Cardiac muscle cell (in vitro differentiated cells and primary cell): ENCODE measurements around the gene GEMIN7. TPM values are rescaled to one million over a fixed set of nuclear protein-coding genes. Genes with fewer than 3 reads are reported as not detected.

Experiments
- DNase-seq, 2 donors: peaks; one replicate each; pipeline versions ENCODE4 v3.0.0 to v3.0.0-alpha.2; 2010 to 2017; ENCODE audit warnings: low read depth in 1 of 2, low spot score in 1 of 2
- H3K27ac ChIP-seq: fragments of 200-600 bp; sonication (generic); 2 replicates; pipeline ENCODE4 v1.5.1; 2016
- H3K27me3 ChIP-seq: fragments of 200-600 bp; sonication (generic); 2 replicates; pipeline ENCODE4 v1.6.0; 2016; ENCODE audit warnings: control low read depth
- H3K36me3 ChIP-seq: fragments of 200-600 bp; sonication (generic); 2 replicates; pipeline ENCODE4 v1.5.1; 2016; ENCODE audit warnings: control low read depth
- H3K4me1 ChIP-seq: fragments of 200-600 bp; sonication (generic); 2 replicates; pipeline ENCODE4 v1.8.1; 2017; ENCODE audit warnings: low read depth, mild to moderate bottlenecking, mixed run types
- H3K4me3 ChIP-seq: fragments of 200-600 bp; sonication (generic); 2 replicates; pipeline ENCODE4 v1.5.1; 2016; ENCODE audit warnings: mild to moderate bottlenecking
- H3K9me3 ChIP-seq: fragments of 200-600 bp; sonication (generic); 2 replicates; pipeline ENCODE4 v1.5.1; 2017; ENCODE audit warnings: low read depth, mild to moderate bottlenecking, control low read depth
- polyA plus RNA-seq: library from polyadenylated mRNA; unstranded; fragments of >200 nt; fragmentation: Nextera tagmentation; extraction: Ambion mirVana; gene quantifications from 2 replicates; pipeline ENCODE4 v1.2.1, GENCODE V29; 2016
- total RNA-seq: library from RNA; depleted of rRNA; stranded (reverse); fragments of >200 nt; gene quantifications from 2 replicates; pipeline ENCODE4 v1.2.3, GENCODE V29; 2016
- TF ChIP-seq, protein P1 (sequence below): IDR thresholded peaks from 2 replicates; pipeline ENCODE4 v1.5.1; 2012; ENCODE audit warnings: low read depth, mild to moderate bottlenecking, low read length

The GEMIN7 gene
- total and polyA plus RNA-seq, 2 experiments from 2014 or later = 30.3 to 77.9 TPM

DNA sequence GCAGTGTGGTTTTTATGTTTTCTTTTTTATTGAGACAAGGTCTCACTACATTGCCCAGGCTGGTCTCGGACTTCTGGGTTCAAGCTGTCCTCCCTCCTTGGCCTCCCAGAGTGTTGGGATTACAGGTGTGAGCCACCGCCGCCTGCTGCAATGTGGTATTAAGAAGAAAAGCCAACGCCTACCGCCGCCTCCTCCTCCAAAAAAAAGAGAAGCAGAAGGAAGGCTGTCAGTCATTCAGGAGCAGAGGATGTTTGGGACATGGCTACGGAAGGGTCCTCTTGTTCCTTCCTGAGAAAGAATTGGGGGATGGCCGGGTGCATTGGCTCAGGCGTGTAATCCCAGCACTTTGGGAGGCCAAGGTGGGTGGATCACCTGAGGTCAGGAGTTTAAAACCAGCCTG, 15.1 kb downstream of the GEMIN7 start:
- H3K4me1 ChIP-seq = peaks cover 18% of the 10 kb centered on the region
- no peak overlapping the region for H3K27ac ChIP-seq
- H3K36me3 ChIP-seq = no peaks in the 10 kb centered on the region
- TF ChIP-seq, protein P1, sequence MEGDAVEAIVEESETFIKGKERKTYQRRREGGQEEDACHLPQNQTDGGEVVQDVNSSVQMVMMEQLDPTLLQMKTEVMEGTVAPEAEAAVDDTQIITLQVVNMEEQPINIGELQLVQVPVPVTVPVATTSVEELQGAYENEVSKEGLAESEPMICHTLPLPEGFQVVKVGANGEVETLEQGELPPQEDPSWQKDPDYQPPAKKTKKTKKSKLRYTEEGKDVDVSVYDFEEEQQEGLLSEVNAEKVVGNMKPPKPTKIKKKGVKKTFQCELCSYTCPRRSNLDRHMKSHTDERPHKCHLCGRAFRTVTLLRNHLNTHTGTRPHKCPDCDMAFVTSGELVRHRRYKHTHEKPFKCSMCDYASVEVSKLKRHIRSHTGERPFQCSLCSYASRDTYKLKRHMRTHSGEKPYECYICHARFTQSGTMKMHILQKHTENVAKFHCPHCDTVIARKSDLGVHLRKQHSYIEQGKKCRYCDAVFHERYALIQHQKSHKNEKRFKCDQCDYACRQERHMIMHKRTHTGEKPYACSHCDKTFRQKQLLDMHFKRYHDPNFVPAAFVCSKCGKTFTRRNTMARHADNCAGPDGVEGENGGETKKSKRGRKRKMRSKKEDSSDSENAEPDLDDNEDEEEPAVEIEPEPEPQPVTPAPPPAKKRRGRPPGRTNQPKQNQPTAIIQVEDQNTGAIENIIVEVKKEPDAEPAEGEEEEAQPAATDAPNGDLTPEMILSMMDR = no peak
- DNase-seq = no peak
- no peaks in the 10 kb centered on the region for H3K27me3 ChIP-seq
- peak overlapping the region; percentile 92 for H3K4me3 ChIP-seq
- H3K9me3 ChIP-seq = no peaks in the 10 kb centered on the region

DNA sequence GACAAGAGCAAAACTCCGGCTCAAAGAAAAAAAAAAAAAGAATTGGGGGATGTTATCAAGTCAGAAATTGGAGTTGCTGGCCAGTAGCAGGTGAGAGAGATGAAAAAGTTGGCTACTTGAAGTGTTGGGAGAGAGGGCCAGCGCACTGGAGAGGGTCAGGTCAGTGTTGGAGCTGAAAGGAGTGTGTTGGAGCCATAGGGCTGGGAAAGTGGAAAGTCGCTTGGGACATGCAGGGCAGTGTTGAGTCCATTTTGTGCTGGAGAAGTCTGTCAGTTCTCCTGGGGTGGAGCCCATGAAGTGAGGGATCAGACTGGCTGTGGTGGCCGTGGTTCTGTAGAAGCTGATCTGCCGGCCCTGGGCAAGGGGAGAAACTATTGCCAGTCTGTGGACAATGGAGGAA, 15.6 kb downstream of the GEMIN7 start:
- H3K4me3 ChIP-seq = no peak overlapping the region

DNA sequence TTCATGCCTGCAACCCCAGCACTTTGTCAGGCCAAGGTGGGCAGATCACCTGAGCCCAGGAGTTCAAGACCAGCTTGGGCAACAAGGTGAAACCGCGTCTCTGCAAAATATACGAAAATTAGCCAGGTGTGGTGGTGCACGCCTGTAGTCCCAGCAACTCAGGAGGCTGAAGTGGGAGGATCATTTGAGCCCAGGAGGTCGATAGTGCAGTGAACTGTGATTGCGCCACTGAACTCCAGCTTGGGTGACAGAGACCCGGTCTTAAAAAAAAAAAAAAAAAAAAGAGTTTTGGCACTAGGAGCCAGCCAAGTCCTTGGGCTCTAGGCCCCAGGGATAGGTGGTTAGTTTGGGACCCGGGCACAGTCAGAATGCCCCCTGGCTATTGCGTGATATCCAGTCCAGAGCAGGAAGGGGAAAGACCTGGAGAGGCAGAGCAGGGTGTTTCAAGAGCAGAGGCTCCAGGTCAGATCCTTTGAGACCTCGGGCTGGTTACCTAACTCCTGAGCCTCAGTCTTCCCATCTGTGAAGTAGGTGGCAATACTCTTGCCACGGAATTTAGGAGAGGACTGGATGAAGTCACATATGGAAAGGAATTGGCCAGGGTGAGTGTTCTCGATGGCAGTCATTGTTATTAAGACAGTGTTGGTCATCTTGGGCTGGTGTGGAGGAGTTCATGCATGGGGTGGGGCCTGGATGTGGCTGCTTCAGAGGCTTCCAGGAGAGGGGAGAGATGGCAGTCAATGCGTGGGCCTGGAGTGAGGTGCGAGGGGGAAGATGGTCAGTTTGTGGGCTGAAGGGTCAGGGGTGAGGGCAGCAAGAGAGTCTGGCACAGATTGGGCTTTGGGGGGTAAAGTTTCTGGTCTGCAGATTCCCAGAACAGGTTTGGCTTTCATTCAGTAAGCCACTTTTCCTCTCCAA, 16.7 kb downstream of the GEMIN7 start:
- H3K27ac ChIP-seq = no peak overlapping the region
- H3K4me3 ChIP-seq = no peak overlapping the region
- DNase-seq = no peak
- no peaks in the 10 kb centered on the region for H3K9me3 ChIP-seq
- TF ChIP-seq, protein P1 = no peak
- no peaks in the 10 kb centered on the region for H3K27me3 ChIP-seq
- H3K4me1 ChIP-seq = peaks cover 23% of the 10 kb centered on the region
- no peaks in the 10 kb centered on the region for H3K36me3 ChIP-seq

More for the DNA sequence above, 15.6 kb downstream of the GEMIN7 start:
- H3K27ac ChIP-seq = no peak overlapping the region
- H3K36me3 ChIP-seq = no peaks in the 10 kb centered on the region
- H3K4me1 ChIP-seq = peaks cover 19% of the 10 kb centered on the region
- DNase-seq = no peak
- no peaks in the 10 kb centered on the region for H3K9me3 ChIP-seq
- H3K27me3 ChIP-seq = no peaks in the 10 kb centered on the region
- TF ChIP-seq, protein P1 = no peak

DNA sequence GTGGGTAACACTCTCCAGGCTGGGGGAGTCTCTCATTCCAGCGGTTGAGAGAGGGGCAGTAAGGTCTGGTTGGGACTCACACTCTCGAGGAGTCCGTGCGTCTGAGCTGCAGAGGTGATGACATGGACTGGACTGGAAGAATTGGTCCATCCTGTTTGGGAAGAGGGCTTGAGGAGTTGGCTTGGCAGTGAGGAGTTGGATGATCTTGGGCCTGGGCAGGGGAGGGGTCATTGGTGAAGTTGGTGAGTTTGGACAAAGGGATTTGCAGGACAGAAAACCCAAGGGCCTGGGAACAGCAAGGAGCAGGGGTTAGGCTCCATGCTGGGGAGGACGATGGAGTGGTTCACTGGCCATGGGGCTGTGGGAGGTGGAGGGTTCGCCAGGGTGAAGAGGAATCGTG, 17.6 kb downstream of the GEMIN7 start:
- no peak overlapping the region for H3K27ac ChIP-seq
- no peak overlapping the region for H3K4me3 ChIP-seq
- TF ChIP-seq, protein P1 = no peak
- peaks cover 23% of the 10 kb centered on the region for H3K4me1 ChIP-seq
- no peaks in the 10 kb centered on the region for H3K9me3 ChIP-seq
- no peak for DNase-seq
- H3K36me3 ChIP-seq = no peaks in the 10 kb centered on the region
- no peaks in the 10 kb centered on the region for H3K27me3 ChIP-seq

DNA sequence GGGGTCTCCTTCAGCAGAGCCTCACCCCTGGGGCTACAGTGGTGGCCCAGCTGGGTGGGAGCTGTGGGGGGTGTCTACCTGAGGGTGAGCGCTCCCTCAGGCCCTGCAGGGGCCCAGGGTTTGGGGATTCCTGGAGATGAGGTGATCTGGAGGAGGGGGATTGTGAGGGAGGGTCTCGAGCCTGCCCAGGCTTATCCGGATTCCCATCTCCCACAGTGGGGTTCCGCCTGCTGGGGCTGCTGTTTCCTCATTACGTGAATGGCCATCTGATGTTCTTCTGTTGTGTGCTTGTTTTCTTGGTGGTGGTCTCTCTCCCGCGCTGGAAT, 18.4 kb downstream of the GEMIN7 start:
- H3K9me3 ChIP-seq = no peaks in the 10 kb centered on the region
- H3K36me3 ChIP-seq = no peaks in the 10 kb centered on the region
- DNase-seq = no peak
- no peaks in the 10 kb centered on the region for H3K27me3 ChIP-seq
- peaks cover 23% of the 10 kb centered on the region for H3K4me1 ChIP-seq
- no peak overlapping the region for H3K4me3 ChIP-seq
- H3K27ac ChIP-seq = no peak overlapping the region
- TF ChIP-seq, protein P1 = no peak
